CD4-positive, alpha-beta T cell treated with Interleukin-2 at 100 ng/mL for 4 hours (primary cell): Measurements from ENCODE around the gene IGDCC3.

Source experiments
- DNase-seq: peaks from one replicate; pipeline ENCODE4 v3.0.0-alpha.2; 2020; ENCODE audit warnings: low spot score

IGDCC3 gene

DNA sequence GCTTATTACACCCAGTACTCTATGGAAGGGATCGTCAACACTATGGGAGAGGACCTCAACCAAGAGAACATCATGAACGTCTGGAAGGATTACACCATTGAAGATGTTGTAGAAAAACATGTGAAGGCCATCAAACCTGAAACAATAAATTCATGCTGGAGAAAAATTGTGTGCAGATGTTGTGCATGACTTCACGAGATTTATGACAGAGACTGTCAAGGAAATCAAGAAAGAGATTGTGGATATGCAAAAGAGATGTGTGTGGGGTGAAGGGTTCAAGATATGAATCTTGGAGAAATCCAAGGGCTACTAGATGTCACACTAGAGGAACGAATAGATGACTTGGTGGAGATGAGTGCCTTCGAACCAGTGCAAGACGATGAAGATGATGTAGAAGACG lies 87.6 kb downstream of the IGDCC3 start:
- no peak for DNase-seq

DNA sequence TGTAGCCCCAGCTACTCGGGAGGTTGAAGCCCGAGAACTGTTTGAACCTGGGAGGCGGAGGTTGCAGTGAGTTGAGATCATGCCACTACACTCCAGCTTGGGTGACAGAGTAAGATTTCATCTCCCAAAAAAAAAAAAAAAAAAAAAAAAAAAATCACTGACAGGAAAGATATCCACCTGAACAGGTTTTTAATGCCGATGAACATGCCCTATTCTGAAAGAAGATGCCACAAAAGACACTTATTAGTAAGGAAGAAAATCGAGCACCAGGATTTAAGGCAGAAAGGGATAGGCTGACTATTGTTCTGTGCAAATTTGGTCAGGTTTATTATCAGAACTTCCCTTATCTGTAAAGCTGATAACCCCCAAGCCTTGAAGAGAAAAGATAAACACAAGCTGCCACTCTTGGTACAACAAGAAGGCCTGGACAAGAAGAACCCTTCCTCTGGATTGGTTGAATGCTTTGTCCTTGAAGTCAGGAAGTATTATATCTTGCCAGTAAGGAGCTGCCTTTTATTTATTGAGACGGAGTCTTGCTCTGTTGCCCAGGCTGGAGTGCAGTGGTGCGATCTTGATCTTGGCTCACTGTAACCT lies 88.4 kb downstream of the IGDCC3 start:
- no peak for DNase-seq

GRCh38 chr15:65287520-65287855 lies 90.3 kb downstream of the IGDCC3 start:
- DNase-seq: no peak

DNA sequence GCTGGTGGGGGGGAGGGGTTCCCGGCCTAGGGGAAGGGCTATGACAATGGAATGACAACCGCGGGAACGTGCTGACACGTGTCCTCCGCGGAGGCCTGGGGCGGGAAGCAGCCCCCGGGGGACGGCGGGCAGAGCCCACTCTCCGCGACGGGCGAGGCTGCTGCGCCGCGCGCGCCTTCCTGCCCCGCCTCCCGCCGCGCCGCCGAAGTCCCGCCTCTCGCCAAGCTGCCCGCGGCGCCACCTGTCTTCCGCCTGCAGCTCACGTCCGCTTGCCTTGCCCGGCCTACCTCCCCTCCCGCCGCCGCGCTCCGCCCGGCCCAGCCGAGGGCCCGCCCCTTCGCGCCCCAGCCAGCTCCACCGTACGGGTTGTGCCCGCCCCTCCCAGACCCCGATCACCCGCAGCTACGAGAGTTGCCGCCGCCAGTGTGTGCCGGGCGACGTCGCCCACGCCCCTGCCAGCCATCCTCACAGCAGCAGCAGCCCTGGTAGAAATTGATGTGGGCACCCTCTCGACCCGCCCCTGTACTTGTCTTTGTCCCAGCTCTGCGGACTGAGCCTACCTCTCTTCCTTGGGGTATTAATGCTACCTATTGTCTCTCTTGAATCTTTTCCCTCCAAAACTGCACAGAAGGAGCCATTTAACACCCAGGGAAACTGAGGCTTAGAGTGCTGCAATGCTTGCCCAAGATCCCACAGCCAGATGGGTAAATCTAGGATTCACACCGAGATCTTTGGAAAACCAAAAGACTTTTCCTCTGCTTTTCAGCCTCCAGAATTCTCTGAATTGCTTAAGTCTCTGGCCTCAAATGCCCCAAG lies 90.9 kb downstream of the IGDCC3 start, which contains the start of gene PARP16:
PARP16 (minus strand) TSS at position 180 of the 816 bp plus-strand sequence. CDS start 457 bp downstream, outside the sequence.
- peak; percentile 92 for DNase-seq

- DNase-seq: no peak
Measured at GRCh38 chr15:65286069-65286703, 91.6 kb downstream of the IGDCC3 start.

GRCh38 chr15:65285291-65286068 lies 92.3 kb downstream of the IGDCC3 start:
- no peak for DNase-seq

DNA sequence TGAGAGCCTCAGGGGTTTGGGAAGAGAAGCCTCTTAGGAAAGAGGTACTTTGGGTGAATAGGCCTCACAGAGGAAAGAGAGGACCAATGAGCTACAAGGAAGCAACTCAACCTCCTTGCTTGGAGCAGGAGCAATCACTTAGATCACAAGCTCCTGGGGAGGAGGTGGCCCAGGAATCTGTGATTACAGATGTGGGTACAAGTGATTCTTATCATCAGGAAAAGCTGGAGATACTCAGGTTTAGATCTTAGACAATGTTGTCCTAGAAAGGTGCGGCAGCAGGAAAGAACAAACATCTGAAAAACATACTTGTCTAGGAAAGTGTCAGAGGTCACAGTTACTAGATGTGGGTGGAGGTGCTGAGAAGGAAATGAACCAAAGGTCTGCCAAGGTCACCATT lies 99.3 kb downstream of the IGDCC3 start:
- DNase-seq: no peak
